Medulla oblongata (tissue), 1 donor: ENCODE results near the gene S100B.
"Not testable (repeated sequence)": the region's sequence is repeated elsewhere in the genome, so short reads cannot be mapped to it uniquely, and the experiment has no call there.

Source experiments
- DNase-seq: peaks from one replicate; pipeline ENCODE4 v3.0.0-alpha.2; 2015; ENCODE audit errors: extremely low spot score

The S100B gene

DNA sequence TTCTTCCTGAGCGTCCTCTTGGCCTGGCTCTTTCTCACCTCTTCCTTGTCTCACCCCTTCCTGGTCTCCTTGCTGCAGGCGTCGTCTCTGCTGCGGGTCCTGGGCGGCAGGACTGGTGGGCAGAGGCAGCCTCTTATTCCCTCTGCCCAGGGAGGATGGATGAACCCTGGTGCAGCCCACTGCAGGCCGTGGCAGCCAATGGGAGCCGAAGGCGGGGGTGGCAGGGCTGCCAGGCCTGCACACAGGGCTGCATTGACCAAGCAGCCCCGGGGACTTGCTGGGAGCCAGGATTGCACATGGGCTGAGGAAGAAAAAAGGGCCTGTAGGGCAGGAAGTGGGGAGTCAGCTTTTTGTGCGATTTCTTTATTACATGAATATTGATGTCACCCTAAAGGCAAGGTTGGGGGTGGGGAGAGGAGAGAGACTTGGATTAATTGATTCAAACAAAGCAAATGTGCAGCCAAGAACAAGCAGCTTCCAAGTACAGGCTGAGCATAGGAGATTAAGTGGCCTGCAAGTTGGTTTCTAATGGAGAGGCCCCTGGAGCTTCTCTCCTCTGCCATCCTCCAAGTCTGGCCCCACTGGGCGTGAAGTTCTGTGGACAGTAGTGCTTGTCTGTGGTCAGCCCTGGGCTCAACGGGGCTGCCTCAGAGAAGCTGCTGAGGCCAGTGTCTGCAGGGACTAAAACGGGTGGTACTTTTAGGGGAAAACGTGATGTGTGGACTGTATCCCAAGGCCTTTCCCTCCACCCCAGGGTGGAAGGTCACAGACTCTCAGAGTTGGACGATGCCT, at the start of gene S100B:
TSS of gene S100B (minus strand) at position 108 of the 792 bp plus-strand sequence. CDS start 2,667 bp downstream, outside the sequence.
- peak; percentile 97 for DNase-seq

DNA sequence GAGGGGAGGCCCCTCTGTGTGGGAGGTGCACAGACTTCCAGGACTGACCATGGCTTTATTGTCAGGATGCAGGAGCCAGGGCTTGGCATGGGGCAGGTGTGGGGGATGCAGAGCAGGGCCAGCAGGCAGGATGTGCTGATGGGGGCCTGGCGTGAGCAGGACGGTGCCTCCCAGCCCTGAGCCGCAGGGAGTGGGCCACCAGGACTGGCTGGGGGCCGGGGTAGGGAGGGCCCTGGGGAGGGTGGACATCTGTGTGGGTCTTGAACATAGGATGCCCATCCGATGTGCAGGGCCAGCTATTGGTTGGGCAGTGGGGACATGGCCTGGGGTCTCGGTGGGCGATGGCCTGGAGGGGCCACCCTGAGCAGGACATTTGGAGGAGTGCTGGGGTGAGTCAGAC, 46.2 kb upstream of the S100B start:
- DNase-seq, result no peak

DNA sequence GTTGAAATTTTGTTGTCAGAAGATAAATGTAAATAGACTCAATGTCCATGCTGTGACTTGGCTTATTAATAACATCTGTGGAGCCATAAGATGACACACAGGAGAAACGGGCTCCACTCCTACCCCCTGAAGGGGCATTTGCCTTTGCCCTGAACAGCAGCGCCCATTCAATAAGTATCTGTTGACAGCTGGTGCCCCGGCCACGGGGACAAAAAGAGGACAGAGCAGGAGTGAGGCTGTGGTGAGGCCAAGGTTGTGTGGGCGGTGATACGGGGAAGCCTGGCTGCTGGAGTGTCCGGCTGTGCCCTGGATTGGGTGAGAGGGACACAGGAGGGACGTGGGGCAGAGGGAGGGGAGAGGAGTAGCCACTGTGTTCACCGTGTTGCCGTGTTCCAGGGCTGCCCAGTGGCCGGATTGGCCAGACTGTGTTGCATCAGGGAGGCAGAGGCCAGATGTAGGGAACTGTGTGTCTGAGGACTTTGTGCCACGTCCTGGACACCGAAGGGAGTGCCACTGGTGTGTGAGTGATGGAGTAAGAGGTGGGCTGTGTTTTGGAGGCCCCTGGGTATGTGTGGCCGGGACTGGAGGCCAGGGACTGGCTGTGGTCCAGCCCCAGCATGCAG, 45.7 kb upstream of the S100B start:
- DNase-seq, result no peak

DNA sequence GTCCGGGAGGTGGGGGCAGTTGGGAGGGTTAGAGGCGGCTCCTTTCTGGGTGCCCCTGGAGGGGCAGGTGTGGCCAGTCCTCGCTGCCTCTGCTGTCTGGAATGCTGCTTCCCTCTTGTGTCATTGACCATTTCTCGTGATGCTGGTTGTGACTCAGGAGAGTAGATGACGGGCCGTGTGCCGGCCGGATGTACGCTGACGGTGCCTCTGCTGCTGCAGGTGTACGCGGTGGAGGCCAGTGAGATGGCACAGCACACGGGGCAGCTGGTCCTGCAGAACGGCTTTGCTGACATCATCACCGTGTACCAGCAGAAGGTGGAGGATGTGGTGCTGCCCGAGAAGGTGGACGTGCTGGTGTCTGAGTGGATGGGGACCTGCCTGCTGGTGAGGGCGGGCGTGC, 44.5 kb upstream of the S100B start:
- no peak for DNase-seq

DNA sequence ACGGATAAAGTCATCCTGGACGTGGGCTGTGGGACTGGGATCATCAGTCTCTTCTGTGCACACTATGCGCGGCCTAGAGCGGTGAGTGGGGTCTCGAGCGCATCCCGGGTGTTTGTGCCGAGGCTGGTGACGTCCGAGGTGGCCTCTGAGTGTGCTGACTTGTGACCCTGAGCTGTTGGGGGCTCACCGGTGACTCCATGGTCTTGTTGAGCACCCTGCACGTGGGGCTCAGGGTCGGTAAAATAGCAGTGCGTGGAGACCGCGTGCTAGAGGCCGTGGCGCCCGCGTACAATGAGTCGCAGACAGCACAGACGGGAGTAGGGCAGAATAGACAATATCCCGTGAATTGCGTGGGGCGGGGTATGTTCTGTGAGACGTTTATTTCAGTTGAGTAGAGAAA, 43.7 kb upstream of the S100B start:
- no peak for DNase-seq

DNA sequence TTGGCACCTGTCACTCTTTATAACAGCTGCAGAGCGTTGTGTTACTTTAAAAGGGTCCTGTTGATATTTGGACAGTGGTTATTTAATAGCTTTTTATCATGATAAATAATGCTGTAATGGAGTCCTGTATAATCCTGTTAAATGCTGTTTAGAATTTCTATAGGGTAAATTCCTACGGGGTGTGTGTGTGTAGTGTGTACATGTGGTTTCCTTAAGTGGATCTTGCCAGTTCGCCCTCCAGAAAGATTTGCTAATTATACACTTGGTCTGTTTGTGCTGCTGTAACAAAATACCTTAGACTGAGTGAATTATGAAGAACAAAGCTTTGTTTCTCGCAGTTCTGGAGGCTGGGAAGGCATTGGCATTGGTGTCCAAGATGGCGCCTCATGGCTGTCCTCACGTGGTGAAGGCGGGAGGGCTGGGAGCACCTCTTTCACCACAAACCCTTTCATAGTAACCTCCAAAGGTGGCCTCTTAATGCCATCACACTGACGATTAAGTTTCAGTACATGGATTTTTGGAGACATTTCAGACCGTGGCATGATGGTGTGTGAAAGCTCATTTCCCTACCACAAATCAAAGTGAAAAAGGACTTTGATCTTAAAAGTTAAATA, 41.8 kb upstream of the S100B start:
- no peak for DNase-seq

DNA sequence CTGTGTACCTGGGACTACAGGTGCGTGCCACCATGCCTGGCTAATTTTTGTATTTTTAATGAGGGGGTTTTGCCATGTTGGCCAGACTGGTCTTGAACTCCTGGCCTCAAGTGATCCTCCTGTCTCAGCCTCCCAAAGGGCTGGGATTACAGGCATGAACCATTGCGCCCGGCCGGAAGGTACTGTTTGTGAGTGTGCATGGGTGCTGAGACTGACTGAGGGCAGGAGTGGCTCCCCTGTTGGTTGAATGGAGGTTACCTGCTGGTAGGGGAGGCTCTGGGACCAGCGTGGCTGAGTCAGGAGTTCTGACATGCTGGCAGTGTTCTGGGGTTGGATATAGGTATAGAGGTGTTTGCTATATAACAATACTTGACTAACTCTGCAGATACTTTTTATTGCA, 41.0 kb upstream of the S100B start:
- no peak for DNase-seq

DNA sequence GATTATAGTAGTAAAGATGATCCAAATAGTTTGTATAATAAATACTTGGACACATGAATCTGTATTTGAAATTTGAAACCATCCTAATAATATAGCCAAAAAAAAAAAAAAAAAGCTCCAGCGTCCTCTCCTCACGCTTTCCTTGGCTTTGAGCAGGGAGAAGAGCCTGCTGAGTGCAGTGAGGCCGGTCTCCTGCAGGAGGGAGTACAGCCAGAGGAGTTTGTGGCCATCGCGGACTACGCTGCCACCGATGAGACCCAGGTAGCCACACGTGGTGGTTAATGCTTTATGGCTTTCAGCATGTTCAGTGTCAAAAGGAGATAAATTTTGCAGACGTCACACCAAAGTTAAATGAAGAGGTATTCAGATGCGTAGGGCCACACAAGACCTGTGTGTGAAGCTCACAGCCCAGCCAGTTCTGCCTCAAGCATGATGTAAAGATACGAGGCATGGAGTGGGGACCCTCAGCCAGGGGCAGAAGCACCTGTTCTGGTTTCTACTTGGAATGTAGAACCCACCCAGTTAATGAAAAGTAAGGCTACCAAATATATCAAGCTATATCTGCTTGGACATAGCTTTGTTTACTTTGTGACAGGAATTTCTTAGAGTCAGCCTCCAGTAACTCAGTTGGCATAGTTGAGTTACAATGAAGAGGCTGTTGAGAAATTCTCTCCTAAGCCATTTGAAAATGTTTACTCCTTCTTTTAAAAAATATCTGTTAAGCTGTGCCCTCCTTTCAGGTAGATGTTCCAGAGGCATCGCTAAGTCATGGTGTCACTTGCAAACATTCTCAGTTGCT, 38.7 kb upstream of the S100B start:
- DNase-seq, result no peak

DNA sequence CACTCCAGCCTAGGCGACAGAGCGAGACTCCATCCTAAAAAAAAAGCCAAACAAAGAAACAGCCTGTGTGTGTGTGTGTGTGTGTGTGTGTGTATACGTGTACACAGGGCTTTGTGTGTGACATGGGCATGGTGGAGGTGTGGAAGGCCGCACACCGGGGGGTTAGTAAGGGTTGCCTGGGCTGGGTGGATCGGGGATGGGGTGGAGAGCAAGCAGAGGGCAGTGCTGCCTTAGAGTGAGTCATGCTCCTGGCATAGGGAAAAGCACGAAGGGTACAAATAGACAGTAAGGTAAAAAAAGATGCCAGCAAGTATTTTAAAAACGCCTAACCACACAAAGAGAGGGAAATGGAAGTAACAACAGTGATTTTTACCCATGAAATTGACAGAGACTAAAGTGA, 36.8 kb upstream of the S100B start:
- DNase-seq, result no peak

DNA sequence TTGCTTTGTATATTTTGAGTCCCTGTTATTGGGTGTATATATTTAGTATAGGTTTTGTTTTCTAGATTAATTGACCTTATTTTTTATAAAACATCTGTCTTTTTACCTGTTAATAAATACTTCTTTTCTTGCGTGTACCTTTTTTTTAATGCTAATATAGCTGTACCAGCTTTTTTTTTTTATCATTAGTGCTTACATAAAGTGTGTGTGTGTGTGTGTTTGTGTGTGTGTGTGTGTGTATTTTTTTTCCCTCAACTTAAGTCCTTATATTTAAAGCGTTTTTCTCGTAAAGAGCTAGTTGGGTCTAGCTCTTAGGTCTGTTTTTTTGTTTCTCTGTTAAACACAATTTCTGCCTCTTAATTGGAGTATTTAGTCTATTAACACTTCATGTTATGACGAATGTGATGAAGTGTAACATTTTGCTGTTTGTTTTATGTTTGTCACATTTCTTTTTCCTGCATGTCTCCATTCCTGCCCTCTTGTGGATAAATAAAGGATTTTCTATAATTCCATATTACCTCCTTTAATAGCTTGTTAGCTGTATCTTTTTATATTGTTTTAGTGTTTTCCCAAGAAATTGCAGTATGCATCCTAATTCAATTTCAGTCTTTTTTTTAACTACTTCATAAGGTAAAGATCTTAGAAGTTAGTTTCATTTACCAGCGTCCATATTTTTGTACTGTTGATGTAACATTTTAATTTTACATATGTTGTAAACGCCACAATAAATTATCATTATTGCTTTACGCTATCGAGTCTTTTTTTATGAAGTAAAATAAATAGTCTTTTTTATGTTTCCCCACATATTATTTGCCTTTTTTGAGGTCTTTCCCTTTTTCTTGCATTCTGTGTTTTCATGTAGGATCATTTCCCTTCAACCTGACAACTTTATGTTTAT, 34.9 kb upstream of the S100B start:
- DNase-seq, result peak; percentile 65

DNA sequence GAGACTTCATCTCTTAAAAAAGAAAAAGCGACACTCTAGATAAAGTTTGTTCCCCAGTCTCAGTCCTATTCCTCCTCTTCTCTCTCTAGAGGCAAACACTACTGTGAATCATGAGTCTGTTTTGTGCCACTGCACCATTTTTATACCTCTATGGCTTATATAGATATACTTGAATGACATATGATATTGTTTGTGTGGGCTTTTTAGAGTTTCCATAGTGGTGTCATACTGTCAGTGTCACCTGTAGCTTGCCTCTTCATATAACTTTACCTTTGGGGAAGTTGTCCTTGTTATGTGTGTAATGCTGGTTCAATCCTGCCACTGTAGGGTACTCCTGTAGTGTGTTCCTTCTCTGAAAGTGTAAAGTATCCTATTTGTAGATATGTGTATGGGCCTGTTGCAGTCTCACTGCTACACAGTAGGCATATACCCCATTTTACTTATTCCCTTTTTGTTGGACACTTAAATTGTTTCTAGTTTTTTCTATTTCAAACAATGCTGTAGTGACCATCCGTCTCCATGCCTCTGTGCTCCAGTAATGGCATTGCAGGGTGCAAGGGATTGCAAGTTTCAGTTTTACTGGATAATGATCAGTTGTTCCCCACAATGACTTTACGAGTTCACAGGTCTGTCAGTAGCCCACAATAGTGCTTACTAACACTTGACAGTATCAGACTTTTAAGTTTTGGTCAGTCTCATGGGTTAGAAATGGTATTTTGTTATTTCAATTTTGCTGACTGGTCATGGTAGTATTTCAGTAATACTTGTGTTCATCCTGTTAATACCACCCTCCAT, 33.3 kb upstream of the S100B start:
- DNase-seq, result peak; percentile 67

DNA sequence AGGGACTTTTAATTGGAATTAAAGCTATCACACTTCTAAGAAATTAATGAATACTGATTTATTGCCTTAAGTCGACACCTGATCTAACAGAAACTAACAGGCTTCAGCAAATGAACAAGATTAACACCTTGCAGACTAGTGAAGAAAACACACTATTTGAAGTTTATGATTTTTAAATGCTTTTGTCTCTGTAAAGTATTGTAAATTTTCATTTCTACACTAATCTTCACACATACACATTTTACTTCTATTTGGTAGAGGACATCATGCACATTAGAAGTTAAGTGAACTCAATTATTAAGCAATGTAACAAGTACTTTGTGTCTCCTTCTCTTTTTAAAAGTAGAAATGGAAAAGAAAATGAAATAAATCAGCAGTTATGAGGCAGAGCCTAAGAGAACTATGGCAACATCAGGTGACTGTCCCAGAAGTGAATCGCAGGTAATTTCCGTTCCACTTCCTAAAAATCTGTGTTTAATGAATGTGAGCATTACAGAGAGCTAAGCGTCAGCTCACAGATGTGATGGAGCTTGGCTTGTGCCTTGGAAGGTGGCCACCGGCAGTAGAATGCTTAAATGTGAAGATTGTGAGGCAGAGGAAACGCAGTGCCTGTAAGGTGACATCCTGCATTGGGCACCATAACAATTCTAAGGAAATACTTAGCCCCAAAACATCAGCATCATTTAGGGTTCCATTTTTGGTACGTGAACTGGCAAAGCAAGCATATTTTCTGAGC, 31.8 kb upstream of the S100B start:
- DNase-seq, result peak; percentile 33

DNA sequence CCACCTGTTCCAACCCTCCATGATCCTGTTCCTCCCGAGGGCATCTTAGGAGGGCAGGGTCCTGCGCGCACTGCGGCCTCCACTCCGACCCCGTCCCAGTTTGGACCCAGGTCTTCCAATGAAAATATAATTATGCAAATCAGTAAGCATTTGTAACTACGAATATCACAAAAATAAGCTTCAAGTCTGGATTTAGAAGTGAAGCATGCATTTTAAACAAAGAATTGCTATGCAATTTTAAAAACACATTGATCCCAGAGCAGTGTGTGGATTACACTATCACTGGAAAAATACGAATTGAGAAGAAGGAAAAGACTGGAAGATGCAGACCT, 31.3 kb upstream of the S100B start:
- no peak for DNase-seq

DNA sequence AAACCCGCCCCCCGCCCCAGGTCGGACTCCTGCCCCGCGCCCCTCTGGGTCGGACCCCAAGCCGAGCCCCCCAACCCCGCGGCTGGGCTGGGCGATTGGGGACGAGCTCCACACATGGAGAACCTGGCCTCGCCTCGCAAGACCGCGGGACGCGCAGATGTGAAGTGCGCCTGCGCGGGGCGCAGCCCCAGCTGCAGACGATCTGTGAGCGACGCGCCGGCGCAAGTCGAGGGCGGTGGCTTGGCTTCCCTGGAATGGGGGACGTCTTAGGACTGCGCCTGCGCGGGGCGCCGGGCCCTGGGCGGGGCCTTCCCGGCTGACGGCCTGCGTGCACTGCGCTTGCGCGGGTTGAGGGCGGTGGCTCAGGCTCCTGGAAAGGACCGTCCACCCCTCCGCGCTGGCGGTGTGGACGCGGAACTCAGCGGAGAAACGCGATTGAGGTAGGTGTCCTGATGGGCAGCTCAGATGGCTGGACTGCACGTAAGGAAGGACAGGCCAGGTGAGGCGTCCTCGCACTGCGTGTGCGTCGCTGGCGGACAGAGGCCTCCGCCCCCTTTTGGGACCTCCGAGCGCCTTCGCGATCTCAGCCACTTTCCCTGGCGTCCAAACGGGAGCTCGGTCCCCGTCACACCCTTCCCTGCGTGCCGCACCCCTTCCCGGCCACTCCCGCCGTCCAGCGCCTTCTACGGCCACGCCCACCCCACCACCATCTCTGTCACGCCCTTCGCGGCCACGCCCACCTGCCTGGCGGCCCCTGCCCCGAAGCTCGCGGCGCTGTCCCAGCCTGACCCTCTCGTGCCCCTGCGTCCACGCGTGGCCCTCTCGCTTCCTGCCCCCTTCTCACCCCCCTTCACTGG, 30.7 kb upstream of the S100B start, which contains the start of gene PRMT2:
TSS of gene PRMT2 (plus strand) at position 351 of the 857 bp plus-strand sequence. CDS start 1,278 bp downstream, outside the sequence.
- peak; percentile 98 for DNase-seq

DNA sequence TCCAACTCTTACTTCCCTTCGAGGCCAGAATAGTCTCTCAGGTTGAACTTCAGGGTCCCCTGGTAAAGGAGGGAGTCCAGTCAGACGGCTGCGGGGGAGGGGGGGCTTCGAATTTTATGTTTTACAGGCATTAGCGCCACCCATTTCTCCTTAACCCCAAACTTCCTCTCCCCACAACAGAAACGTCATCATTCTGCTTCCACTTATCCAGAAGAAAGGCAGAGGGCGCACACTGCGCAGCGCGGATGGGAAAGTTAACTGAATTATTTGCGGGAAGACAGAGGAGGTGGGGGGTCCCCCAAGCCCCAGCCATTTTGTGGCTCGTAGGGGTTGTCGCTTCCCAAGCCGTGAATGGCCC, 30.1 kb upstream of the S100B start:
- peak; percentile 89 for DNase-seq

DNA sequence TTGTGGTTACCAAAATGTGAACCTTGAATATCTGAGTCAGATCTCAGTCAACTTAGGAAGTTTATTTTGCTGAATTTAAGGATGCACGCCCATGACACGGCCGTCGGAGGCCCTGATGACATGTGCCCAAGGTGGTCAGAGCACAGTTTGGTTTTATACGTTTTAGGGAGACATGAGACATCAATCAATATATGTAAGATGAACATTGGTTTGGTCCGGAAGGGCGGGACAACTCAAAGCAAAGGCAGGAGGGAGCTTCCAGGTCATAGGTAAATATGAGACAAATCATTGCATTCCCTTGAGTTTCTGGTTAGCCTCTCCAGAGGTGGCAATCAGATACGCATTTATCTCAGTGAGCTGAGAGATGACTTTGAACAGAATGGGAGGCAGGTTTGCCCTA, 29.5 kb upstream of the S100B start:
- DNase-seq, result no peak

DNA sequence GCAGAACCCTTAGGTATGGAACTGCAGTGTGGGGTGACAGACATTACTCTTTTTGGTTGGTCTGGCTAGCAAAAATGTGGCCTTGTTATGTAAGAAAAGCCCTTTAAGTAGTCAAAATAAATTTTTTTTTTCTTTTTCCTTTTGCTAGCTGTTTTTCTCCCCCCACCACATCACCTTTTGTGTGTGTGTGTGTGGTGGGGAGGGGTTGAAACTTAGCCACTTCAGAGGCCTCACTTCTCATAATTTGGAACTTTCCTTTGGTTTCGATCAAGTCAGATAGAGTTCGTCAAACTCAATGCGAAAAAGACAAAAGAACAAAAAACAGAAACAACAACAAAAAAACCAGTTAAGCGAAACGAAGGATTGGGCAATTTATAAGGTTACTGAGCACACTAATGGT, 28.7 kb upstream of the S100B start:
- no peak for DNase-seq

DNA sequence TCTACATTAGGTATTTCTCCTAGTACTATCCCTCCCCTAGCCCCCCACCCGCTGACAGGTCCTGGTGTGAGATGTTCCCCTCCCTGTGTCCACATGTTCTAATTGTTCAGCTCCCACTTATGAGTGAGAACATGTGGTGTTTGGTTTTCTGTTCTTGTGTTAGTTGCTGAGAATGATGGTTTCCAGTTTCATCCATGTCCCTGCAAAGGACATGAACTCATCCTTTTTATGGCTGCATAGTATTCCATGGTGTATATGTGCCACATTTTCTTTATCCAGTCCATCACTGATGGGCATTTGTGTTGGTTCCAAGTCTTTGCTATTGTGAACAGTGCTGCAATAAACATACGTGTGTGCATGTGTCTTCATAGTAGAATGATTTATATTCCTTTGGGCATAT, 26.0 kb upstream of the S100B start:
- not testable (repeated sequence) for DNase-seq

DNA sequence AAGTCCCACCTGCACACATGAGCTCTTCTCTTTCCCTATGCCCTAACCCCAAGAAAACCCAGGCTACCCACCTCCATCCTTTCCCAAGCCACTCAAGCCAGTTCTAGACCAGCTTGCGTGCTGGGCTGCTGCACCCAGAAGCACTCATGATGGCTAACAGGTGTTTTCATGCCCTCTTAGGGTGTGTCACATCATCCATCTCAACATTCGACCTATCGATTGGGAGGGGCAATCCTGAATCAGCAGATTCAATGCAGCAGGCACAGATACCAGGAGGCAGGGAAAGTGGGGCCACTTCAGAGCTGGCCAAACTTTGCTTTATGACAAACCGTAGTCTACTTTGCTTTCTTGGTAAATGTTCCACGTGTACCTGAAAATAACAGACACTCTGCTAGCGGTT, 24.0 kb upstream of the S100B start:
- no peak for DNase-seq
